Panc1 (cell line): ENCODE results near the gene PREB. TPM values are rescaled to one million over a fixed set of nuclear protein-coding genes. Genes with fewer than 3 reads are reported as not detected.

Experiments
- ATAC-seq: fragments of 200-7000 bp; cut with Tn5 transposase; 2 replicates; pipeline ENCODE4 v1.9.1; 2020; ENCODE audit warnings: mild to moderate bottlenecking, moderate library complexity
- BruUV-seq: library from RNA; stranded (reverse); fragments of 400-500 nt; replicated peaks from 2 replicates; lab custom pipeline; 2021; lab: Mats Ljungman, UMichigan
- CTCF ChIA-PET: fragments of 300-600 bp; sonication (Branson Sonifier 250); formaldehyde crosslinking; loops from one replicate; lab custom pipeline; 2022; ENCODE audit warnings: antibody characterized with exemption; lab: Charles Lee
- POLR2A ChIA-PET: fragments of 300-600 bp; sonication (Branson Sonifier 250); formaldehyde crosslinking; loops from one replicate; lab custom pipeline; 2022; ENCODE audit warnings: antibody characterized with exemption; lab: Charles Lee
- DNase-seq: peaks from one replicate; pipeline ENCODE4 v3.0.0-alpha.2; 2010; ENCODE audit warnings: low read depth, low spot score
- H3K27ac ChIP-seq: 2 replicates; pipeline ENCODE4 v1.5.1; 2011; ENCODE audit warnings: mild to moderate bottlenecking, low read length, inconsistent platforms
- H3K27me3 ChIP-seq: fragments of 200-500 bp; sonication (Bioruptor generic); 2 replicates; pipeline ENCODE4 v1.6.0; 2014; ENCODE audit warnings: low read length, inconsistent platforms; ENCODE audit not compliant: control insufficient read depth, insufficient read depth
- H3K36me3 ChIP-seq: fragments of 200-500 bp; sonication (Bioruptor generic); 2 replicates; pipeline ENCODE4 v1.5.1; 2014; ENCODE audit warnings: inconsistent platforms, mild to moderate bottlenecking, low read length, moderate library complexity; ENCODE audit not compliant: control insufficient read depth, insufficient read depth
- H3K4me1 ChIP-seq: 2 replicates; pipeline ENCODE4 v1.5.1; 2011; ENCODE audit warnings: inconsistent platforms, mild to moderate bottlenecking, low read length, moderate library complexity; ENCODE audit not compliant: control insufficient read depth, insufficient read depth
- H3K4me3 ChIP-seq, 2 experiments: 2 replicates each; pipeline ENCODE4 v1.5.1; 2011 to 2012; ENCODE audit warnings: low read depth in 2 of 2, low read length in 2 of 2, mild to moderate bottlenecking in 2 of 2, inconsistent platforms in 1 of 2, moderate library complexity in 1 of 2
- H3K9me3 ChIP-seq: fragments of 200-500 bp; sonication (Bioruptor generic); 2 replicates; pipeline ENCODE4 v1.5.1; 2014; ENCODE audit warnings: low read depth, mild to moderate bottlenecking, inconsistent platforms, low read length, moderate library complexity; ENCODE audit not compliant: control insufficient read depth, insufficient read depth
- POLR2AphosphoS5 ChIP-seq: IDR thresholded peaks from 2 replicates; pipeline ENCODE4 v1.6.1; 2012; ENCODE audit warnings: mild to moderate bottlenecking, low read depth, low read length, moderate library complexity
- SIN3A ChIP-seq: IDR thresholded peaks from 2 replicates; pipeline ENCODE4 v1.6.1; 2012; ENCODE audit warnings: low read depth, mild to moderate bottlenecking, low read length, moderate library complexity, borderline replicate concordance; ENCODE audit not compliant: insufficient read depth
- TCF7L2 ChIP-seq: IDR thresholded peaks from 2 replicates; pipeline ENCODE4 v1.6.1; 2011; ENCODE audit warnings: mild to moderate bottlenecking, low read depth, low read length, inconsistent platforms
- in situ Hi-C: cut with HindIII; loops from 2 replicates; pipeline ENCODE4 v1.10.0; 2016; ENCODE audit warnings: low sequenced_read_pairs, low pct_unique_long_range_greater_than_20kb
- intact Hi-C: fragments of 100-400 bp; cut with micrococcal nuclease; formaldehyde crosslinking; loops from one replicate; pipeline ENCODE4 v1.10.0; 2022; ENCODE audit not compliant: unreplicated experiment
- total RNA-seq: library from RNA; stranded (reverse); gene quantifications from one replicate; pipeline ENCODE4 v1.2.1, GENCODE V29; 2021; ENCODE audit not compliant: unreplicated experiment
- TF ChIP-seq, protein P1 (sequence below), 2 experiments: IDR thresholded peaks; 2 replicates each; pipeline ENCODE4 v1.6.1; 2011 to 2012; ENCODE audit warnings: low read depth in 2 of 2, control low read depth in 1 of 2, low read length in 1 of 2, mild to moderate bottlenecking in 1 of 2, moderate library complexity in 1 of 2; ENCODE audit not compliant: insufficient read depth in 1 of 2
- TF ChIP-seq, protein P2 (sequence below): fragments of 450-650 bp; IDR thresholded peaks from 2 replicates; pipeline ENCODE4 v1.5.1; 2017; ENCODE audit warnings: mild to moderate bottlenecking

PREB gene
- total RNA-seq, 1 experiment from 2014 or later, result 60.9 TPM

- Histone ChIP-seq H3K27me3 (no peaks in the 10 kb centered on the region), H3K27ac (no peak overlapping the region), H3K4me3 (no peak overlapping the region), H3K36me3 (no peaks in the 10 kb centered on the region), H3K4me1 (no peaks in the 10 kb centered on the region), H3K9me3 (no peaks in the 10 kb centered on the region)
- in situ Hi-C loops, result no loop called here
- TF ChIP-seq, protein P1, sequence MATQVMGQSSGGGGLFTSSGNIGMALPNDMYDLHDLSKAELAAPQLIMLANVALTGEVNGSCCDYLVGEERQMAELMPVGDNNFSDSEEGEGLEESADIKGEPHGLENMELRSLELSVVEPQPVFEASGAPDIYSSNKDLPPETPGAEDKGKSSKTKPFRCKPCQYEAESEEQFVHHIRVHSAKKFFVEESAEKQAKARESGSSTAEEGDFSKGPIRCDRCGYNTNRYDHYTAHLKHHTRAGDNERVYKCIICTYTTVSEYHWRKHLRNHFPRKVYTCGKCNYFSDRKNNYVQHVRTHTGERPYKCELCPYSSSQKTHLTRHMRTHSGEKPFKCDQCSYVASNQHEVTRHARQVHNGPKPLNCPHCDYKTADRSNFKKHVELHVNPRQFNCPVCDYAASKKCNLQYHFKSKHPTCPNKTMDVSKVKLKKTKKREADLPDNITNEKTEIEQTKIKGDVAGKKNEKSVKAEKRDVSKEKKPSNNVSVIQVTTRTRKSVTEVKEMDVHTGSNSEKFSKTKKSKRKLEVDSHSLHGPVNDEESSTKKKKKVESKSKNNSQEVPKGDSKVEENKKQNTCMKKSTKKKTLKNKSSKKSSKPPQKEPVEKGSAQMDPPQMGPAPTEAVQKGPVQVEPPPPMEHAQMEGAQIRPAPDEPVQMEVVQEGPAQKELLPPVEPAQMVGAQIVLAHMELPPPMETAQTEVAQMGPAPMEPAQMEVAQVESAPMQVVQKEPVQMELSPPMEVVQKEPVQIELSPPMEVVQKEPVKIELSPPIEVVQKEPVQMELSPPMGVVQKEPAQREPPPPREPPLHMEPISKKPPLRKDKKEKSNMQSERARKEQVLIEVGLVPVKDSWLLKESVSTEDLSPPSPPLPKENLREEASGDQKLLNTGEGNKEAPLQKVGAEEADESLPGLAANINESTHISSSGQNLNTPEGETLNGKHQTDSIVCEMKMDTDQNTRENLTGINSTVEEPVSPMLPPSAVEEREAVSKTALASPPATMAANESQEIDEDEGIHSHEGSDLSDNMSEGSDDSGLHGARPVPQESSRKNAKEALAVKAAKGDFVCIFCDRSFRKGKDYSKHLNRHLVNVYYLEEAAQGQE (IDR thresholded peaks at IDR 0.05; ENCODE audit: insufficient read depth in 1 of 2, low read depth in 2 of 2, low read length in 1 of 2), result no peak
- TF ChIP-seq POLR2AphosphoS5 (no peak), SIN3A (no peak)
- CTCF ChIA-PET, result interaction anchor here (0.7 kb wide), 1 partner anchor 61 kb away, joined by 3 read pairs; no protein-coding TSS in a partner anchor
- BruUV-seq, result no TSS peak
- no peak for DNase-seq
- intact Hi-C loops, result no loop called here
- no peak for ATAC-seq
- POLR2A ChIA-PET, result interaction anchor here (0.6 to 0.7 kb wide), 2 partner anchors 63 to 200 kb away, joined by 3 read pairs; no protein-coding TSS in a partner anchor
These were observed 25.4 kb downstream of the PREB start for GRCh38 chr2:27109083-27109482.

GRCh38 chr2:27108221-27108620 lies 26.2 kb downstream of the PREB start:
- DNase-seq (no peak), ATAC-seq (no peak)
- H3K27ac ChIP-seq, result no peak overlapping the region
- ChIA-PET POLR2A (interaction anchor here (0.6 to 0.7 kb wide), 3 partner anchors 30 to 201 kb away, joined by 3 read pairs; no protein-coding TSS in a partner anchor), CTCF (interaction anchor here (0.7 kb wide), 1 partner anchor 61 kb away, joined by 3 read pairs; no protein-coding TSS in a partner anchor)
- H3K36me3 ChIP-seq, result no peaks in the 10 kb centered on the region
- in situ Hi-C loops (no loop called here), intact Hi-C loops (no loop called here)
- H3K4me1 ChIP-seq, result no peaks in the 10 kb centered on the region
- no peak for TF ChIP-seq SIN3A
- H3K4me3 ChIP-seq, result no peak overlapping the region
- H3K9me3 ChIP-seq, result no peaks in the 10 kb centered on the region
- H3K27me3 ChIP-seq, result no peaks in the 10 kb centered on the region
- BruUV-seq, result no TSS peak

DNA sequence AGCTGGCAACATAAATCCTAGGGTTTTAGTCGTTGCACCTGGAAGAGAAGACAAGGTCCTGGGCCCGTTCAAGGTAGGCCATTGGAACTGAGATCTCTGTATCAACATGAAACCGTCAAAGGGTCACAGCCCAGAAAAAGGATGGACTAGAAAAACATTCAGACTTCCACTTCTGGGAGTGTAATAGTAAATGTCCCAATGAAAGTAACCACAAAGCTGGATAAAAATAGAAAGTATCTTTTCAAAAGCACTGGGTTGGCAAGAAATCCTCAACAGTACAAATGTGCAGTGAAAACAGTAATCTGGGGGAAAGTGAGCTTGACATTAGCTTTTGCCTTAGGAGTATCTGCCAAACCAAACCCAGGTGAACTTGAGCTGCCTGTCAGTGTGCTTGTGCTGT lies 28.5 kb downstream of the PREB start:
- Histone ChIP-seq H3K27ac (no peak overlapping the region), H3K4me1 (no peaks in the 10 kb centered on the region), H3K36me3 (no peaks in the 10 kb centered on the region), H3K4me3 (no peak overlapping the region), H3K9me3 (no peaks in the 10 kb centered on the region), H3K27me3 (no peaks in the 10 kb centered on the region)
- intact Hi-C loops, result no loop called here
- BruUV-seq, result no TSS peak
- ChIA-PET CTCF (no interaction called here), POLR2A (no interaction called here)
- TF ChIP-seq, protein P1 (IDR thresholded peaks at IDR 0.05; ENCODE audit: insufficient read depth in 1 of 2, low read depth in 2 of 2, low read length in 1 of 2), result no peak
- TF ChIP-seq SIN3A (no peak), TCF7L2 (no peak), POLR2AphosphoS5 (no peak)
- TF ChIP-seq, protein P2, sequence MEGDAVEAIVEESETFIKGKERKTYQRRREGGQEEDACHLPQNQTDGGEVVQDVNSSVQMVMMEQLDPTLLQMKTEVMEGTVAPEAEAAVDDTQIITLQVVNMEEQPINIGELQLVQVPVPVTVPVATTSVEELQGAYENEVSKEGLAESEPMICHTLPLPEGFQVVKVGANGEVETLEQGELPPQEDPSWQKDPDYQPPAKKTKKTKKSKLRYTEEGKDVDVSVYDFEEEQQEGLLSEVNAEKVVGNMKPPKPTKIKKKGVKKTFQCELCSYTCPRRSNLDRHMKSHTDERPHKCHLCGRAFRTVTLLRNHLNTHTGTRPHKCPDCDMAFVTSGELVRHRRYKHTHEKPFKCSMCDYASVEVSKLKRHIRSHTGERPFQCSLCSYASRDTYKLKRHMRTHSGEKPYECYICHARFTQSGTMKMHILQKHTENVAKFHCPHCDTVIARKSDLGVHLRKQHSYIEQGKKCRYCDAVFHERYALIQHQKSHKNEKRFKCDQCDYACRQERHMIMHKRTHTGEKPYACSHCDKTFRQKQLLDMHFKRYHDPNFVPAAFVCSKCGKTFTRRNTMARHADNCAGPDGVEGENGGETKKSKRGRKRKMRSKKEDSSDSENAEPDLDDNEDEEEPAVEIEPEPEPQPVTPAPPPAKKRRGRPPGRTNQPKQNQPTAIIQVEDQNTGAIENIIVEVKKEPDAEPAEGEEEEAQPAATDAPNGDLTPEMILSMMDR, result no peak
- no peak for DNase-seq
- no peak for ATAC-seq
- in situ Hi-C loops, result no loop called here
